HG03108 (cell line): ENCODE measurements around the gene SYCP1.
"Not testable (repeated sequence)": the region's sequence is repeated elsewhere in the genome, so short reads cannot be mapped to it uniquely, and the experiment has no call there.

Source experiments
- ATAC-seq: cut with Tn5 transposase; IDR thresholded peaks from one replicate; pipeline ENCODE4 v1.9.1; 2021; ENCODE audit warnings: moderate library complexity; ENCODE audit not compliant: unreplicated experiment

Gene SYCP1

GRCh38 chr1:114956570-114956969, 101.9 kb downstream of the SYCP1 start:
- ATAC-seq: no peak

- ATAC-seq: no peak
Measured at GRCh38 chr1:114959423-114959822, 104.8 kb downstream of the SYCP1 start.

DNA sequence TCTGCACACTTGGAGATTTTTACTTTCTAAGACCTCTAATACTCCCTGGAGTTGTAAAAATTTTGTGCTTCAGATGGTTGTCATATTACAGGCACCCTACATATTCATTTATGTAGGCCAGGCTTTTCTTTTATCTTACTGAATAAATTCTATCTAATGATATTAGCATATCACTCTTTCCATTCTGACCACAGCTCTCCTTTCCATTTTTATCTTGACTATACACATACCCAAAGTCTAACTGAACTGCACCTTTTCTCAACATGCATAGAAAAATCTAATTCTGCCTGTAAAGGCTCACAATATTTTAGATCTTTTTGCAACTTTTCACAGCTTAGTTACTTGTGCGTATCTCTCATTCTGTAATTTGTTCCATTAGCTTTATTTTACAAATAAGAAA, 122.2 kb downstream of the SYCP1 start:
- no peak for ATAC-seq

DNA sequence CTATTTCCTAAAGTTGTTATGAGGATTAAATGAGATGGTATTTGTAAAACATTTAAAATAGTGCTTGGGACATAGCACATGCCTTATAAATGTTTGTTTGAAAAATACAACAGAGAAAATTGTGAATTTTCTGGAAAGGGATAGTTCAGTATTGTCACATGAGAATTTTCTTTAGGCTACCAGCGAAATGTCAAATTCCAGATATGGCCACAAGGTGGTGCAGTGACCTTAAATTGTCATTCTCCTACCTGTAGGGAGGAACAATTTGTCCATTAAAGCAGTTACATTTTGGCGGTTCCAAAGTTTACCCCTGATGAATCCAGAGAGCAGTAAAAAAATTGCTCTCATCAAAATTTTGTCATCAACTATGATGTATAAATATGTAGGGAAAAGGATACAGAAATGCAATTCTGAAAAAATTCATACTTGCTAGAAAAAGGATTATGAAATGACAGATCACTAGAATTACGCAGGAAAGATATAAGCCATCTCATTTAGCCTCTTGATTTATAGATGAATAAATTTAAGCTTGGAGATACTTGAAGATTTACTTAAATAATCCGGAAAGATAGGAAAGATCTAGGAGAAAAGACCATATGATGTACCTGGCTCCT, 124.7 kb downstream of the SYCP1 start:
- no peak for ATAC-seq

DNA sequence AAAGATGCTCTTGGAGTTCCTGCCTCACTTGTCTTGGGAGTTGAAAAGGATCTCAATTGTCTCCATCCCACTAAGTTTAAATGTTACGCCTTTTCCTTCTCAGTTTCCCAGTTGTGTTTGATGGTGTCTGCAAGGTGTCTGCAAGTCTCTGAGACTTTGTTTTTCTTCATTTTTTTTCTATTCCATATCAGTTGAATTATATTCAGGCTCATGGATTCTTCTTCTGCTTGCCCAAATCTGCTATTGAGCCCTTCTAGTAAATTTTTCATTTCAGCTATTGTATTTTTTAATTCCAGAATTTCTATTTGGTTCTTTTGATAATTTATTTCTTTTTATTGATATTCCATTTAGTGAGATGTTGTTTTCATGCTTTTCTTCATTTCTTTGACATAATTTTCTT, 127.6 kb downstream of the SYCP1 start:
- ATAC-seq: no peak

DNA sequence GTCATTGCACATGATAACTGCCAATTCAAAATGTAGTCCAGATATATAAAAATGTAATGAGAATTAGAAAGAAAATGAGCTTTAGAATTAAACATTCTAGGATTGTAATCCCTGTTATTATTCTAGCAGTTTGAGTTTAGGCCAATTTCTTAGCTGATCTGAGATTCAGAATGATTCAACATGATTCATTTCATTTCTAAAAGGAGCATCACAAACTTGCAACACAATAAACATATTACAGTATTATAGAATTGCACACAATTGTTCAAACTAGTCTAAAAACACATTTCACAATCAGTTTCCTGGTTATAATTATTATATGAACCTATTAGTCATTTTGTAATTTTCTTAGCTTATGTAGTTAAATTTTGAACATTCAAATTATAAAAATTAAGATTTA, 131.6 kb downstream of the SYCP1 start:
- no peak for ATAC-seq

GRCh38 chr1:114988095-114988494, 133.4 kb downstream of the SYCP1 start:
- ATAC-seq: no peak

- no peak for ATAC-seq
Measured at GRCh38 chr1:114997510-114998289, 143.0 kb downstream of the SYCP1 start.

DNA sequence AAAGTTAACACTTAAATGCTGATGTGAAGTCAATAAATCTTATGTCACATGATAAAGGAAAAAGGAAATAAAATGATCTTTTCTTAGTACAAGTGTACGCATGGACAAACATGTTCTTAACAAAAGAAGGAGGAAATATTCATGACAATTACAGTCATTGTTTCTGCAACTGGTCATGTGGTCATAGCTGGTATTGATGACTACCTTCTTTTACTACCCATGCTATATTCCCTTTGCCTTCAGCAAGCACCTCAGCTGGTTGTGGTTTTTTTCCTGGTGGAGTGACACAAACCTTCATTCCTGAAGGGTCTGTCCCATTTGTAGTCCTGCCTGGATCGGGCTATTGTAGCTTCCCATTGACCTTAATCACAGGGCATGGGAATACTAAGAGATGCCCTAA, 151.5 kb downstream of the SYCP1 start:
- no peak for ATAC-seq

DNA sequence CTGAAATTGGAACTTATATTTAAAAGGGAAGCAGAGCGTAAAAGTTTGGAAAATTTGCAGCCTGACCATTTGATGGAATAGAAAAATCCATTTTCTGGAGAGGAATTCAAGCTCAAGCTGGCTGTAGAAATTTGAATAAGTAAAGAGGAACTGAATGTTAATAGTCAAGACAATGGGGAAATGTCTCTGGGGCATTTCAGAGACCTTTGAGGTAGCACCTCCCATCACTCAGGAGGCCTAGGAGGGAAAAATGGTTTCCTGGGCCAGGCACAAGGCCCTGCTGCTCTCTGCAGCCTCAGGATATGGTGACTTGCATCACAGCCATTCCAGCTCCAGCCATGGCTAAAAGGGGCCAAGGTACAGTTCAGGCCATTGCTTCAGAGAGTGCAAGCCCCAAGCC, 157.3 kb downstream of the SYCP1 start:
- no peak for ATAC-seq

DNA sequence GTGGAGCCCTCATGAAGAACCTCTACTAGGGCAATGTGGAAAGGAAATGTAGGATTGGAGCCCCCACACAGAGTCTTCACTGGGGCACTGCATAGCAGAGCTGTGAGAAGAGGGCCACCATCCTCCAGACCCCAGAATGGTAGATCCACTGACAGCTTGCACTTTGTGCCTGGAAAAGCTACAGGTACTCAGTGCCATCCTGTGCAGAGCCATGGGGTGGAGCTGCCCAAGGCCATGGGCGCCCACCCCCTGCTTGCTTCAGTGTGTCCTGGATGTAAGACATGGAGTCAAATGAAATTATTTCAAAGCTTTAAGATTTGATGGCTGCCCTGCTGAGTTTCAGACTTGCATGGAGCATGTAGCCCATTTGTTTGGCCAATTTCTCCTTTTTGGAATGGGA, 157.8 kb downstream of the SYCP1 start:
- ATAC-seq: no peak

- no peak for ATAC-seq
Measured at GRCh38 chr1:115013792-115014191, 159.1 kb downstream of the SYCP1 start.

DNA sequence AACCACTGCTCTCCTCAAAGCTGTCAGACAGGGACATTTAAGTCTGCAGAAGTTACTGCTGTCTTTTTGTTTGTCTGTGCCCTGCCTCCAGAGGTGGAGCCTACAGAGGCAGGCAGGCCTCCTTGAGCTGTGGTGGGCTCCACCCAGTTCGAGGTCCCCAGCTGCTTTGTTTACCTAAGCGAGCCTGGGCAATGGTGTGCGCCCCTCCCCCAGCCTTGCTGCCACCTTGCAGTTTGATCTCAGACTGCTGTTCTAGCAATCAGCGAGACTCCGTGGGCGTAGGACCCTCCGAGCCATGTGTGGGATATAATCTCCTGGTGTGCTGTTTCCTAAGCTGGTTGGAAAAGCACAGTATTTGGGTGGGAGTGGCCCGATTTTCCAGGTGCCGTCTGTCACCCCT, 164.9 kb downstream of the SYCP1 start:
- not testable (repeated sequence) for ATAC-seq

GRCh38 chr1:115021145-115021544, 166.5 kb downstream of the SYCP1 start:
- ATAC-seq: no peak

GRCh38 chr1:115023593-115023992, 168.9 kb downstream of the SYCP1 start:
- no peak for ATAC-seq

GRCh38 chr1:115029526-115029925, 174.9 kb downstream of the SYCP1 start, which contains the start of gene TSHB:
TSS of gene TSHB (plus strand) at chr1:115029826. CDS start at chr1:115033363, 3,537 bp downstream.
- ATAC-seq: no peak

DNA sequence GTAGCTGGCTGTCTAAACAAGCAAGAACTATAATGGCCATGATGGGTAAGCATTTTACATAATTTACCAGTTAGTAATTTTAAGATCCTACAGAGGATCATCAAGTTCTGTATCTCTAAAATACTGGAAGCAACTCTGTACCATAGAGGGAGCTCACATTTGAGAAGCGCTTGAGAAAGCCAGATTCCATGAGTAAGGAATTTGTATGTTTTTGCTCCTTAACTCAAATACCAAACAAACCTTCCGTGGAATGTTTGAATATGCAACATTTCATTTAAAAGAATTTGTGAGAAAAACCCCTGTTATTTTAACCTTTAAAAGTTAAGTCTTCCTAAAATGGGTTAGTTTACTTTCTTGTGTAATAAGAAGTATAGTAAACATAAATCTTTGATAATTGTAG, 176.9 kb downstream of the SYCP1 start:
- ATAC-seq: no peak

DNA sequence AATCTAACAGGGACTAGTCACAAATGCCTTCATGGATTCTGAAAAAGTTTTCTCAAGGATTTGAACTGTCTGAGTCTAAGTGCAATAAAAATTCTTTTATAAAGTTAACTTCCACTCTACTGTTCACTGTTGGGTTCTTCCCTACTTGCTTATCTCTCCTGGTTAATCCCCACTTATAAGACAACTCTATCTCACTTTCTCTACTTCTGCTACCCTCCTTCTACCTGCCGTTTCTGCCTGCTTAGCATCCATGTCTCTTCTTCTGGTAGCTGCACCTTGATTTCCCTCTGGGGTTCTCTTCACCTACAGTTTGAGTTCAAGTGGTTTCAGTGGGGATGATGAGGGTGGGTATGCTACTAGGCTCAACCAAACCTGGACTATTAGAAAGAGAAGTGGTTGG, 181.0 kb downstream of the SYCP1 start:
- ATAC-seq: no peak

GRCh38 chr1:115036814-115037507, 182.3 kb downstream of the SYCP1 start:
- ATAC-seq: no peak

- ATAC-seq: no peak
Measured at GRCh38 chr1:115040501-115040900, 185.8 kb downstream of the SYCP1 start.

DNA sequence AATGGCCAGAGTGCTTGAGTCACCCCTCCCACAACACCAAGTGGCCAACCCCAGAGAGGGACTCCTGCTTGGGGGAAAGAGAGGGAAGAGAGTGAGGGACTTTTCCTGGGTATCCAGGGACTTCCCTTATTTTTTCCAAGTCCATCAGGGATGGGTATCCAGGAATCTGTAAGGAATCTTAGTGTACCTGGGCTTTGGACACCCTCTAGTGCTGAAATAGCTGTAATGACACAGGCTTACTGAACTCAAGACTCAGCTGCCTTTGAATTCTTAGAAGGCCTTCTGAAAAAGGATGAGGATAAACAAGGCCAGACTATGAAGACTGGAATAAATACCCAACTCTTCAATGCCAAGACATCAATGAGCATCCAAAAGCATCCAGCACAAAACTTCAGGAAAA, 187.0 kb downstream of the SYCP1 start:
- no peak for ATAC-seq
